Left renal cortex interstitium (tissue), 4 donors: ENCODE data around the gene RRP9. TPM values are rescaled to one million over a fixed set of nuclear protein-coding genes. Genes with fewer than 3 reads are reported as not detected.
"Not testable (repeated sequence)": the region's sequence is repeated elsewhere in the genome, so short reads cannot be mapped to it uniquely, and the experiment has no call there.

Source experiments
- DNase-seq, 4 donors: peaks; one replicate each; pipeline ENCODE4 v3.0.0-alpha.2; 2013; ENCODE audit warnings: low read depth in 4 of 4, low spot score in 2 of 4, missing footprints in 1 of 4
- polyA plus RNA-seq, 4 donors: library from polyadenylated mRNA; unstranded; fragments of 120-200 nt; gene quantifications; one replicate each; pipeline ENCODE4 v1.2.1, GENCODE V29; 2013; ENCODE audit not compliant: insufficient read length in 4 of 4

Gene RRP9
- polyA plus RNA-seq, 4 donors: 18.0 to 24.5 (median 21.3) TPM

GRCh38 chr3:51927061-51927977 lies 14.4 kb downstream of the RRP9 start:
- no peak for DNase-seq

GRCh38 chr3:51921081-51921578 lies 20.6 kb downstream of the RRP9 start:
- no peak for DNase-seq

DNA sequence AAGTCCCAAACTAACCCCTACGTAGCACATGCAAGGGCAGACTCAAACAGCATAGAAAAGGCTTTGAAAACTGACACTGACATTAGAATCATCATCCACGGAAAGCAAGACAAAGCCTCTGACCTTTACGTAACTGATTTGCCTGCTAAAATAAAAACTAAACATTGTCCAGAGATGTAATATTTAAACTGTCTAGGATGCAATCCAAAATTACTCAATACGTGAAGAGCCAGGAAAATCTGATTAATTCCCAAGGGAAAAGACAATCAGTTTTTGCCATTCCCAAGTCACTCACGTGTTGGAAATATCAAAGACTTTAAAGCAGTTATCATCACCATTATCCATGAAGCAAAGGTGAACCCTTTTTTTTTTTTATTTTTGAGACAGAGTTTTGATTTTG lies 25.3 kb downstream of the RRP9 start:
- DNase-seq: no peak

DNA sequence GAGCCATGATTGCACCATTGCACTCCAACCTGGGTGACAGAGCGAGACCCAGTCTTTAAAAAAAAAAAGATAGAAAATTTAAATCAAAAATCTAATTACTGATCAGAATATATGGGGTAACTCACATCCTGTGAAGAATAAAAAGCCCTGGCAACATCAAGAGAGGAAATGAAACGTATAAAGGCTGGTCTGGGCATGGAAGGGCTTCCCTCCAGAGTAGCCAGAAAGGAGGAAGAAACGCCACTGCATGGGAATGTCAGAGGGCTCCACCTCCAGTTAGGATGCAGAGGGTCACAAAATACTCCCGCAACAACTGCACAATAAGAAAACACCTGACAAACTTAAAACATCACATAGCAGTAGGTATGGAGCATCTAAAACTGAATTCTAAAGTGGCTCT lies 33.7 kb downstream of the RRP9 start:
- DNase-seq: no peak

DNA sequence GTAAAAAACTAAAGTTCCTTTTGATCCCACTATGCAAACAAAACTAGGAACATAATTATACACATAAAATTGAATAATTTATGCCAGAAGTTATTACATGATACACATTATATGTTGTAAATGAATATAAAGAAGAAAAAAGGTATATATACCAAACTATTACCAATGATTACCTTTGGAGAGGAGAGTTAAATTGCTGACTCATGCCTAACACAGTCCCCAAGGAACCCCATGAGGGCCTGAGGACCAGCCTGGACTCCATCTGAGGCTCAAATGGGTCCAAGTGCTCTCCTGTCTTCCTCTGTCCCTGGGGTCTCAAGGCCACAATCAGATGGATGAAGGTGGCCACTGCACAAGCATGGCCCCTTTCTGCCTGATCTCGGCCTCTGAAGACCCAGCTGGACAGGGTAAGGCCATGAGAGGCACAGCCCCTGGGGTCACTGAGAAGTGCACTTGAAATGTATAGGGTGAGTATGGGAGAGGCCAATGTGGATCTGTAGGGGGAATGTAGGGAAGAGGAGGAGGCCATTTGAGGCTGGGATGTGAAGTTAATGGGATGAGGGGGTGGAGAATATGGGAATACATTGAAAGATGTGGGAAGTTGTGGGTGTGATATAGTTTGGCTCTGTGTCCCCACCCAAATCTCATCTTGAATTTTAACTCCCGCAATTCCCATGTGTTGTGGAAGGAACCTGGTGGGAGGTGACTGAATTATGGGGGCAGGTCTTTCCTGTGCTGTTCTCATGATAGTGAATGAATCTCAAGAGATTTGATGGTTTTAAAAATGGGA lies 37.5 kb downstream of the RRP9 start:
- no peak for DNase-seq

DNA sequence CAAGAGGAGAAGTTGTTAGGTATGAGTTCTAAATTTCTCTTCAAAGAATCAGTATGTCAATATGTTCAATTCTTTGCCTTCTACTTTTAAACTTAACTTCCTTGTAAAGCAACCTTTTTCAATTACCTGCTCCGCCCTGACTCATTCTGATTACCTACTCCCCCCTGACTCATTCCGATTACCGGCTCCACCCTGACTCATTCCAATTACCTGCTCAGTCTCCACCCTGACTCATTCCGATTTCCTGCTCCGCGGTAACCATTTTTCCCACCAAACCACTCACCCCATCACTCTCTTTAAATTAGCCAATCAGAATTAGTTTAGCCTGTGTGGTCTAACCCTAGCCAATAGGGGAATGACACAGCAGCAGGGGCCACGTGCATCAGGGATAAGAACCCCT lies 39.3 kb downstream of the RRP9 start:
- DNase-seq: not testable (repeated sequence)

- not testable (repeated sequence) for DNase-seq
These were observed 41.7 kb downstream of the RRP9 start for GRCh38 chr3:51900043-51900442.

GRCh38 chr3:51897391-51897790 lies 44.3 kb downstream of the RRP9 start:
- no peak for DNase-seq

DNA sequence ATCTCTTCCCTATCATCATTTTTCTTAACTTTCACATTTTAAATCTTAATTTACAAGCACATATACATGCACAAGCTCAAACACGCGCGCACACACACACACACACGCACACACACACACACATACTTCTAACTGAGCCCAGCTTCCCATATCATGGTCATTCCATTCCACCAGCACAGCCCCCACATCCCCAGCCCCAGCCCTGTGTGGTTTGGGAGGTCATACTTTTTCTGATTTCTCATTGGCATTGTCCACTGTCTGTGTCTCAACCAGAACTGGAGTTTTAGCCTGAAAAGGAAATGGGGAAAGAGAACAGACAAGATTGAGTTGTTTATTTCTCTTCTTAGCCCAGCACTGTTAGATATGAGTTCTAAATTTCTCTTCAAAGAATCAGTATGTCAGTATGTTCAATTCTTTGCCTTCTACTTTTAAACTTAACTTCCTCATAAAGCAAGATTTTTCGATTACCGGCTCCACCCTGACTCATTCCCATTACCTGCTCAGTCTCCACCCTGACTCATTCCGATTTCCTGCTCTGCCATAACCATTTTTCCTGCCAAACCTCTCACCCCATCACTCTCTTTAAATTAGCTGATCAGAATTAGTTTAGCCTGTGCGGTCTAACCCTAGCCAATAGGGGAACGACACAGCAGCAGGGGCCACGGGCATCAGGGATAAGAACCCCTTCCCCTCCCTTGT lies 44.9 kb downstream of the RRP9 start:
- no peak for DNase-seq

DNA sequence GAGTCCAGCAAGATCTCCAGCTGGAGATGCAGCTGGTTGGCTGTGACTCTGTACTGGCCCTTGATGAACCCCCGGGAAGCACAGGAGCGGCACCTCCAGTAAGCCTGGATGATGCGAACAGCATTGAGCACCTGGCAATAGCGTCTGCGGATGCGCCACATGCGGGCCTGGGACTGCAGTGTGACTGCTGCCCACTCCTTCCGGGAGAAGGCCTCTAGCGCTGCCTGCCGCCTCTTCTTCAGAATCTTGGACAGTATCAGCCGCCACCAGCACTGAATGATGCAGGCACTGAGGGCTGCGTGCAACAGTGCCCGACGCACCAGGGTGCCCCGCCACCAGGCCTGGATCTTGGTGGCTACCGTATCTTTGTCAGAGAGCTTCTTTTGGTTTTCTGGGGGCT lies 46.8 kb downstream of the RRP9 start:
- DNase-seq: no peak

DNA sequence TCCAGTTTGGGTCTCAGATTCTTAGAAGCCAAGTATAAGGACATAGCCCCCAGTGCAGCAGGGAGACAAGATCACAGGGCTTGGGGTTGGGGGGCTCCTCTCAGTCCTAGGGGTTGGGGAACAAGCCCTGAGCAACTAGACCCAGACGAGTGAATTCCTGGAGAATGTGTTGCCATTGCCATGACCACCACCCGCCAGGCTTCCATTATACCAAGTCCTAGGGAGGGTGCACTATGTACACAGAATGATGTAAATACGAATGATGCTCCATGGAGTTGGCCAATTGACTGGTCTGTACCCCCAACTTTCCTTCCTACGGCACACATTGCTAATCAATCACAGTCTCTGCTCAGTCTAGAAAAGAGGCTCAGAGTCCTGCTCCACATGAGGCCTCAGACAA lies 47.3 kb downstream of the RRP9 start:
- no peak for DNase-seq

DNA sequence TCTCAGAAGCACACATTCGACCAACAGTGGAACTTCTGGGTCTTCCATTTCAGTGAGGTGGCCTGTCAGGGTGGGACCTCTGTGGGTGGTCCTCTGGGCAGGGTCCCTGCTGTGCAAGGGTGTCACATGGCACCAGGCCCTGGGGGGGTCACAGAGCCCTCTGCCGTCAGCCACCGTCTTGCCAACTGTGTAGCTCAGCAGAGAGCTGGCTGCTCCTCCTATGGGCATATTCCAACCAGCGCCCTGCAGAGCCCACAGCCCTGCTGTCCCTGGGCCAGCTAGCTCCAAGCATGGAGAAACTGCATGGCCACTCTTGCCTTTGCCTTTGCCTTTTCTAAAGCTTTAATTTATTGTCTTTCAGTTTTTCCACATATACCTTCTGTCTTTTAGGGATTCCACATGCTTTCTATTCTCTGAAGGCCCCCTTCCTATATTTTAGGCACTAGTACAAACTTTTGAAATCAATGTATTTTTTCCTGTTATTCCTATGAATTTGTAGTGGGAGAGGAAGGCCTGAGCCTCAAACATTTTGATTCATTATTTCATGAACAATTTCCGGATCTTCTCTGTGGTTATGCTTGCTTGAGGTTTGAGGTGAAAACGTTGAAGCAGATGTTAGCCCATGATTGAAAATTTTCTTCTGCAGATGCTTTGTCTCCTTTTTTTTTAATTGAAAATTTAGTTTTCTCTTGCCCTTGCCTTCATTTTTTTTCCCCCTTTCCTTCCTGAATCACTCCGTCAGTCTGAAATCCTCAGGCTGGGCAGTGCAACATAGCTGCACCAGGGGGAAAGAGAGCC lies 50.3 kb downstream of the RRP9 start:
- DNase-seq: no peak

GRCh38 chr3:51888463-51889105 lies 53.1 kb downstream of the RRP9 start:
- no peak for DNase-seq

GRCh38 chr3:51887620-51888019 lies 54.1 kb downstream of the RRP9 start:
- DNase-seq: no peak

GRCh38 chr3:51886447-51886846 lies 55.3 kb downstream of the RRP9 start:
- DNase-seq: no peak

Other genes starting within 250 kb of the RRP9 start
- gene GRM2, start 234.8 kb downstream of the RRP9 start, polyA plus RNA-seq: under 1 TPM; 0.51 to 0.73 (median 0.59) TPM
- not detected for gene IQCF6, start 162.7 kb downstream of the RRP9 start, polyA plus RNA-seq
- gene IQCF2, start 80.3 kb downstream of the RRP9 start, polyA plus RNA-seq: not detected
- not detected for gene IQCF5, start 66.3 kb downstream of the RRP9 start, polyA plus RNA-seq
- gene IQCF1, start 38.6 kb downstream of the RRP9 start, polyA plus RNA-seq: not detected
- 10 to 100 TPM; 14.6 to 22.7 (median 20.0) TPM for gene PARP3, start 459 bp upstream of the RRP9 start, polyA plus RNA-seq
- under 1 TPM; 0.37 to 0.83 (median 0.59) TPM for gene GPR62, start 13.5 kb upstream of the RRP9 start, polyA plus RNA-seq
- gene PCBP4, start 25.6 kb upstream of the RRP9 start, polyA plus RNA-seq: 10 to 100 TPM; 51.1 to 83.6 (median 70.1) TPM
- gene ABHD14B, start 32.1 kb upstream of the RRP9 start, polyA plus RNA-seq: 10 to 100 TPM; 82.8 to 96.5 (median 85.3) TPM
- 10 to 100 TPM; 24.2 to 36.6 (median 29.8) TPM for gene ABHD14A, start 33.2 kb upstream of the RRP9 start, polyA plus RNA-seq
- gene ACY1, start 41.6 kb upstream of the RRP9 start, polyA plus RNA-seq: 100 to 1,000 TPM in 3 of 4 donors, 10 to 100 TPM in 1; 98.5 to 137 (median 115) TPM
- 1,000 to 10,000 TPM; 1,583 to 1,933 (median 1,778) TPM for gene RPL29, start 54.0 kb upstream of the RRP9 start, polyA plus RNA-seq
- 10 to 100 TPM; 14.6 to 21.5 (median 18.2) TPM for gene DUSP7, start 114.7 kb upstream of the RRP9 start, polyA plus RNA-seq
- 1 to 10 TPM; 7.5 to 8.4 (median 7.9) TPM for gene POC1A, start 212.5 kb upstream of the RRP9 start, polyA plus RNA-seq